Measurements from ENCODE around the gene GJB3.
"Not testable (repeated sequence)": the region's sequence is repeated elsewhere in the genome, so short reads cannot be mapped to it uniquely, and the experiment has no call there.

The GJB3 gene

GRCh38 chr1:34816332-34816731 is 35.3 kb downstream of the GJB3 start:
- H3K9me3 ChIP-seq (ENCODE audit: severe bottlenecking): no peaks in the 10 kb centered on the region
- no peak overlapping the region for H3K4me3 ChIP-seq (ENCODE audit: low read depth, low read length)
- H3K36me3 ChIP-seq: no peaks in the 10 kb centered on the region
- no peaks in the 10 kb centered on the region for H3K27me3 ChIP-seq (ENCODE audit: insufficient read depth, low read depth, severe bottlenecking)
- no peak for TF ChIP-seq CTCF (IDR thresholded peaks at IDR 0.05; ENCODE audit: low read depth, low read length)
- H3K27ac ChIP-seq: no peak overlapping the region
- DNase-seq: no peak

- TF ChIP-seq CTCF (IDR thresholded peaks at IDR 0.05; ENCODE audit: low read depth, low read length): no peak
- no peak overlapping the region for H3K27ac ChIP-seq
- no peak overlapping the region for H3K4me3 ChIP-seq (ENCODE audit: low read depth, low read length)
- no peaks in the 10 kb centered on the region for H3K36me3 ChIP-seq
- H3K27me3 ChIP-seq (ENCODE audit: insufficient read depth, low read depth, severe bottlenecking): no peaks in the 10 kb centered on the region
- no peaks in the 10 kb centered on the region for H3K9me3 ChIP-seq (ENCODE audit: severe bottlenecking)
- no peak for DNase-seq
Measured at GRCh38 chr1:34816778-34817177, 35.8 kb downstream of the GJB3 start.

GRCh38 chr1:34818862-34819261 is 37.8 kb downstream of the GJB3 start:
- not testable (repeated sequence) for DNase-seq; H3K27ac ChIP-seq; H3K27me3 ChIP-seq (ENCODE audit: insufficient read depth, low read depth, severe bottlenecking); H3K36me3 ChIP-seq; H3K9me3 ChIP-seq (ENCODE audit: severe bottlenecking); H3K4me3 ChIP-seq (ENCODE audit: low read depth, low read length)

GRCh38 chr1:34822202-34822601 is 41.2 kb downstream of the GJB3 start:
- H3K27me3 ChIP-seq (ENCODE audit: insufficient read depth, low read depth, severe bottlenecking): no peaks in the 10 kb centered on the region
- H3K4me3 ChIP-seq (ENCODE audit: low read depth, low read length): no peak overlapping the region
- no peak overlapping the region for H3K27ac ChIP-seq
- DNase-seq: no peak
- TF ChIP-seq CTCF (IDR thresholded peaks at IDR 0.05; ENCODE audit: low read depth, low read length): no peak
- H3K36me3 ChIP-seq: no peaks in the 10 kb centered on the region
- no peaks in the 10 kb centered on the region for H3K9me3 ChIP-seq (ENCODE audit: severe bottlenecking)

- no peak for DNase-seq
- Histone ChIP-seq H3K9me3 (ENCODE audit: severe bottlenecking) (no peaks in the 10 kb centered on the region), H3K4me3 (ENCODE audit: low read depth, low read length) (no peak overlapping the region), H3K36me3 (no peaks in the 10 kb centered on the region), H3K27ac (no peak overlapping the region), H3K27me3 (ENCODE audit: insufficient read depth, low read depth, severe bottlenecking) (no peaks in the 10 kb centered on the region)
- TF ChIP-seq CTCF (IDR thresholded peaks at IDR 0.05; ENCODE audit: low read depth, low read length): no peak
Measured at GRCh38 chr1:34824817-34825454, 43.9 kb downstream of the GJB3 start.

- Histone ChIP-seq H3K4me3 (ENCODE audit: low read depth, low read length) (no peak overlapping the region), H3K27me3 (ENCODE audit: insufficient read depth, low read depth, severe bottlenecking) (no peaks in the 10 kb centered on the region), H3K36me3 (no peaks in the 10 kb centered on the region), H3K27ac (no peak overlapping the region), H3K9me3 (ENCODE audit: severe bottlenecking) (no peaks in the 10 kb centered on the region)
- DNase-seq: no peak
- no peak for TF ChIP-seq CTCF (IDR thresholded peaks at IDR 0.05; ENCODE audit: low read depth, low read length)
Measured at GRCh38 chr1:34825455-34826091, 44.6 kb downstream of the GJB3 start.
